DMS 273 treated with DMSO at 0.1 percent for 48 hours (cell line): ENCODE data around the gene SYVN1.

Source experiments
- DNase-seq: peaks from one replicate; lab custom pipeline; 2025; lab: John Stamatoyannopoulos, UW

SYVN1 gene

GRCh38 chr11:65112546-65113360 lies 21.6 kb downstream of the SYVN1 start:
- no peak for DNase-seq

GRCh38 chr11:65111744-65112545 lies 22.4 kb downstream of the SYVN1 start, which contains the start of gene TM7SF2:
TSS of gene TM7SF2 (plus strand) at chr11:65111872. CDS start at chr11:65112016, 144 bp downstream.
- peak; percentile 38 for DNase-seq

GRCh38 chr11:65111159-65111743 lies 23.1 kb downstream of the SYVN1 start:
- no peak for DNase-seq

GRCh38 chr11:65110354-65110861 lies 23.9 kb downstream of the SYVN1 start:
- DNase-seq, result peak; percentile 55

GRCh38 chr11:65109231-65110198 lies 24.8 kb downstream of the SYVN1 start:
- DNase-seq, result no peak

GRCh38 chr11:65108469-65109123 lies 25.7 kb downstream of the SYVN1 start:
- DNase-seq, result no peak

- DNase-seq, result no peak
These were observed 26.4 kb downstream of the SYVN1 start for GRCh38 chr11:65107751-65108468.

- no peak for DNase-seq
These were observed 27.2 kb downstream of the SYVN1 start for GRCh38 chr11:65107078-65107477.

- DNase-seq, result no peak
These were observed 29.7 kb downstream of the SYVN1 start for GRCh38 chr11:65104628-65105027.

GRCh38 chr11:65103476-65103875 lies 30.8 kb downstream of the SYVN1 start:
- no peak for DNase-seq

GRCh38 chr11:65102142-65103095 lies 31.9 kb downstream of the SYVN1 start:
- DNase-seq, result no peak

GRCh38 chr11:65100674-65101350 lies 33.5 kb downstream of the SYVN1 start:
- no peak for DNase-seq

GRCh38 chr11:65096926-65097325 lies 37.4 kb downstream of the SYVN1 start:
- no peak for DNase-seq

GRCh38 chr11:65095974-65096806 lies 38.1 kb downstream of the SYVN1 start, which contains the start of gene VPS51:
TSS of gene VPS51 (plus strand) at chr11:65096214. CDS start at chr11:65096251, 37 bp downstream.
- DNase-seq, result peak; percentile 56

- DNase-seq, result no peak
These were observed 38.9 kb downstream of the SYVN1 start for GRCh38 chr11:65095427-65095826.

- no peak for DNase-seq
These were observed 43.7 kb downstream of the SYVN1 start for GRCh38 chr11:65090628-65091027.

GRCh38 chr11:65089621-65090020 lies 44.7 kb downstream of the SYVN1 start:
- no peak for DNase-seq
